ENCODE results near the gene F10.
"Not testable (repeated sequence)": the region's sequence is repeated elsewhere in the genome, so short reads cannot be mapped to it uniquely, and the experiment has no call there.

F10 gene

DNA sequence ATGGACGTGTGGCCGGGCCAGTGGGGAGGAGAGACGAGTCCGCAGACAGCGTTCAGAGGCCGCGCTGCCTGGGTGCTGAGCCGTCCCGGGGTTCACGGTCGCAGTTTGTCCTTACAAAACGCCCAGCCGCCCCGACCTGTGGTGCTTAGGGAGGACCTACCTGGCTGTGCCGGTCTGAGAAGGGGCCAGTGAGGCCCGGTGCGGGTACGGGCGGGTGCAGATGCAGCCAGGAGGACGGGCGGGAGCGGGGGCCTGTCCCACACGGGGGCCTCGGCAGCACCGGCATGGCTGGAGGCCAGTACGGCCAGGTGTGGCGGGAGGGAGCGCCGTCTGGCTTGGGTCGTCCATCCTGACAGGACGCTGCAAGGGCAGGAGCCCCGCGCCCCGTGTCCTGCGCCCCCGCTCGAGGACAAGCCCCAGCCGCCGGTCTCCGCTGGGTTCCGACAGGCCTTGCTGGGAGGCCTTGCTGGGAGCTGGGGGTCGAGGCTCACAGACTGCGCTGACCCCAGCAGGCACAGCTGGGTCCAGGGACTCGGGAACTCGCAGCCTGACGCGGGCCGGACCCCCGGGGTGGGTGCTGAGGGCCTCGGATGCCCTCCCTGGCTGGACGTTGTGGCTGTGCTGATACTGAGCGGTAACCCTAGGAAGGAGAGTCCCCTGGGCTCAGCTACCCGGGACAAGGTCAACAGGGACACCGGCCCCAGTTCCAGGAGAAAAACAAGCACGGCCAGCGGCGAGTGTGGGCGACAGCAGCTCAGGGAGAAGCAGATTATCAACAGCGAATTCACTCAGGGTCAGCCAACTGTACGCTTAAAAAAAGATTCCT, 30.6 kb downstream of the F10 start:
- no peak for DNase-seq (ENCODE audit: low read depth in 2 of 2)

DNA sequence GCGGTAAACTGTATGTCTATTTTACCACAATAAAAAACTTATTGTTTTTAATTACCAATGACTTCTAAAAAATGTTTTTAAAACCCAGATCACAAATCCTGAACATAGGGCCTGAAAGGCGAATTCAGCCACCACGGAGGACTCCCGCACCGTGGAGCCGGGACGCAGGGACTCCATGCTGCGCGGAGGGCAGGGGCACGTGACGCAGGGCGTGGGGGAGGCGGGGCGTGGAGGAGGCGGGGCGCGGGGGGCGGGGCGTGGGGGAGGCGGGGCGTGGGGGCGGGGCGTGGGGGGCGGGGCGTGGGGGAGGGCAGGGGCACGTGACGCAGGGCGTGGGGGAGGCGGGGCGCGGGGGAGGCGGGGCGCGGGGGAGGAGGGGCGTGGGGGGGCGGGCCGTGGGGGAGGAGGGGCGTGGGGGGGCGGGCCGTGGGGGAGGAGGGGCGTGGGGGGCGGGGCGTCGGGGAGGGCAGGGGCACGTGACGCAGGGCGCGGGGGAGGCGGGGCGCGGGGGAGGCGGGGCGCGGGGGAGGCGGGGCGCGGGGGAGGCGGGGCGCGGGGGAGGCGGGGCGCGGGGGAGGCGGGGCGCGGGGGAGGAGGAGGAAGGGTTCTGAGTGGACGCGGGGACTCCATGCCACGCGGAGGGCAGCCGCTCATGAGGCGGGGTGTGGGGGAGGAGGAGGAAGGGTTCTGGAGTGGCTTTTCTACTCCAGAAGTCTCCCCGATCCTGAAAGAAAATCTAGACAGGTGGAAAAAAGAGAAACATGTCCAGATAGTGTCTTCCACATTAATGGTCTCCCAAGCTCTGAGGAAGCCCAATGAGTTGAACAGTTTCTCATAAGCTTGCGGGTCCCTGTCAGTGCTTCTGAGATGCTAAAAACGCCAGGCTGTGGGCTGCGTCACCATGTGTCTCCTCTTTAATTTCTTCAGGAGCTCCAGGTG, 31.5 kb downstream of the F10 start:
- DNase-seq (ENCODE audit: low read depth in 2 of 2): peak; percentile 42 to 59

- DNase-seq (ENCODE audit: low read depth in 2 of 2): no peak
Observed at GRCh38 chr13:113155201-113155600, 32.6 kb downstream of the F10 start.

DNA sequence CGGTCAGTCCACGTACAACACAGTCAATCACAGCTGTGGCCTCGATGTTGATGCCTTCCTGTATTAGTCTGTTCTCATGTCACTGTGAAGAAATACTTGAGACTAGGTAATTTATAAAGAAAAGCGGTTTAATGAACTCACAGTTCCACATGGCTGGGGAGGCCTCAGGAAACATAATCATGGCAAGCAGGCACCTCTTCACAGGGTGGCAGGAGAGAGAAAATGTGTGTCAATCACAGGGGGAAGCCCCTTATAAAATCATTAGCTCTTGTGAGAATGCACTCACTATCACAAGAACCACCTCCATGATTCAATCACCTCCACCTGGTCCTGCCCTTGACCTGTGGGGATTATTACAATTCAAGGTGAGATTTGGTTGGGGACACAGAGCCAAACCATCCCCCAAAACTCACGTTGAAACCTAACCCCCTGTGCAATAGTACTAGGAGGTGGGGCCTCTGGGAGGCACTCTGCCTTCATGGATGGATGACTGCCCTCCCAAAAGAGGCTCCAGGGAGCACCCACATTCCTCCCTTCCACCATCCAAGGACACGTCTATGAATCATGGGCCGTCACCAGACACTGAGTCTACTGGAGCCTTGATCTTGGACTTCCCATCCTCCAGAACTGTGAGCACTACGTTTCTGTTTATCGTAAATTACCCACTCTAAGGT, 33.5 kb downstream of the F10 start:
- DNase-seq (ENCODE audit: low read depth in 2 of 2): no peak

DNA sequence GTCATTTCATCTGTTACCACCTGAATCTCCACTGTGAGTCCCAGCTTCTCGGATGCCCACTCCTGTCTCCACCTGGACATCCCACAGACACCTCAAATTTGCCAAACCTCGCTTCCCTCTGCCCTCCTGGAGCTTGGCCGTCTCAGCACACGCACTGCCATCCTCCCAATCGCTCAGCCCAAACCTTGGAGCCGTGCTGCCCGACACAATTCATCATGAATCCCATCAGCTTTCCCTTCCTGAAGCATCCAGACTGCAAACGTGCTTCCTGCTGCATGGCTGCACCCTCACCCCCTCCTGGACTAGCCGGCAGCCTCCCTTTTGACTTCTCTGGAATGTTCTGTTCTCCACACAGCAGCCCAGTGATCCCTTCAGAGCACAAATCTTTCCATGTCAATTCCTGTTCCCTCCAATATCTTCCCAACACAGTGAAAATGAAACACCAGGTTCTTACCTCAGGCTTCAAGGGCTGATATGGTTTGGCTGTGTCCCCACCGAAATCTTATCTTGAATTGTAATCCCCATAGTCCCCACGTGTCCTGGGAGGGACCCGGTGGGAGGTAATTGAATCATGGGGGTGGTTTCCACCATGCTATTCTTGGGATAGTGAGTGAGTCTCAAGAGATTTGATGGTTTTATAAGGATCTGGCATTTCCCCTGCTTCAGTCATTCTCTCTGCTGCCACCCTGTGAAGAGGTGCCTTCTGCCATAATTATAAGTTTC, 34.8 kb downstream of the F10 start:
- DNase-seq (ENCODE audit: low read depth in 2 of 2): no peak

DNA sequence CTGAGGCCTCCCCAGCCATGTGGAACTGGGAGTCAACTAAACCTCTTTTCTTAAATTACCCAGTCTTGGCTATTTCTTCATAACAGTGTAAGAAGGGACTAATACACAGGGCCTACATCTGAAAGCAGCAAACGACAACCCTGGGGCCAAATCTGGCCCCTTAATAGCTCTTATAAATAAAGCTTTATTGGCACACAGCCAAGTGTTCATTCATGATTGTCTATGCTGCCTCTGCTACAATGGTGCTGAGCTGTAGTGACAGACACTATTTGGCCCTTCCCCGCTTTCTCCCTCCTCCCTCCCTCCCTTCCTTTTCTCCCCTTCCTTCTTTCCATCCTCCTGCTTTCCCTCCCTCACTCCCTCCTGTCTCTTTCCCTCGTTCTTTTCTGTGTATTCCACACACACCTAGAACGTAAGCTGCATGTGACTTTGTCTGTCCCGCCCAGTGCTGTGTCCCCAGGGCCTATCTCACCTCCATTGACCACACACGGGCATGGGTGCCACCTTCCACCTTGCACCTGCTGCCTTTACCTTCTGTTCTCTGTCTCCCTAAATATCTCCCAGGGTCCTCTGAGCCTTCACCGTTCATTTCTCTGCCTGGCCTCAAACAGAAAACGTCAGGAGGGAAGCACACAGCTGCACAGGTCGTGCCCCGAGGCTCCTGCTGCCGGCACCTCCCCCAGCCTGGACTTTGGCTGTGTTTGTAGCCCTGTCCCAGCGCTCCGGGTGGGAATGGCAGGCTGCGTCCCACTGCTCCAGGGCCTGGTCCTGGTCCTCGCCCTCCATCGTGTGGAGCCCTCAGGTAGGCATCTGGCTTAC, 35.5 kb downstream of the F10 start, which contains the start of gene PROZ:
Gene PROZ (plus strand): TSS at position 720 of the 819 bp plus-strand sequence. CDS start 13 bp downstream, at position 733.
- no peak for DNase-seq (ENCODE audit: low read depth in 2 of 2)

DNA sequence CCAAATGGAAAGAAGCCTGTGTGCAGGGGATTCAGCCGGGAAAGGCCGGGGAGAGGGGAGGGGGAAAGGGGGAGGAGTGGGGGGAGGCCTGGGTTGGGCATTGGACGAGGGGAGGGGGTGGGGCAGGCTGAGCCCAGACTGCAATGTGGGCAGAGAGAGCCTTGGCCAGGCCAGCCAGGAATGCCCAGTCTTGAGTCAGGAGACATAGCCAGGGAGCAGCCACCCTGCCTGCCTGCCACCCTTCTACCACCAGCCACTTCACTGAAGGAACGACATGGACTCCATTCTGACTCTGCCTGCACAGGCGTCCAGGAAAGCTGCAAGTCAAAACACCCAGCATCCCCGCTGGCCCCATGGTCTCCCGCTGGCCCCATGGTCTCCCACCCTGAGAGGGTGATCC, 36.3 kb downstream of the F10 start:
- no peak for DNase-seq (ENCODE audit: low read depth in 2 of 2)

GRCh38 chr13:113159701-113160100, 37.1 kb downstream of the F10 start:
- DNase-seq (ENCODE audit: low read depth in 2 of 2): no peak

DNA sequence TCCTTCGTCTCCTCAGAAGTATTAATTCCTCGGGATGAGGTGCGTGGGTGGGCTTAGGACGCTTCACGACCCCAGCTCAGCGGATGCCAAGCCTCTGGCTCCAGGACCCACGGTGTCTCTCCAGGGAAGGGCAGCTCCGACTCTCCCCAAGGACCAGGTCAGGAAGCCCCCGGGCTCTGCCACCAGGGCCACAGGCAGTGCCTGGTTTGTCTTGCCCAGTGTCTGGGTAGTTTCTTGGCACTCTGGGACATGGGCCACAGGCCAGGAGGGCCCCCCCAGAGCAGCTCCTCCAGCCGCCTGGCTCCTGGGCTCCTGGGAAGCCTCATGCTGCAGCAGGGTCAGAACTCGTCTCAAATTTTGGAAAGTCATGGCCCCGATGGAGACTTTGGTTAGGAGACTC, 38.4 kb downstream of the F10 start:
- DNase-seq (ENCODE audit: low read depth in 2 of 2): no peak

GRCh38 chr13:113161433-113161832, 38.8 kb downstream of the F10 start:
- DNase-seq (ENCODE audit: low read depth in 2 of 2): no peak

- not testable (repeated sequence) for DNase-seq (ENCODE audit: low read depth in 2 of 2)
Observed at GRCh38 chr13:113161975-113162374, 39.4 kb downstream of the F10 start.

DNA sequence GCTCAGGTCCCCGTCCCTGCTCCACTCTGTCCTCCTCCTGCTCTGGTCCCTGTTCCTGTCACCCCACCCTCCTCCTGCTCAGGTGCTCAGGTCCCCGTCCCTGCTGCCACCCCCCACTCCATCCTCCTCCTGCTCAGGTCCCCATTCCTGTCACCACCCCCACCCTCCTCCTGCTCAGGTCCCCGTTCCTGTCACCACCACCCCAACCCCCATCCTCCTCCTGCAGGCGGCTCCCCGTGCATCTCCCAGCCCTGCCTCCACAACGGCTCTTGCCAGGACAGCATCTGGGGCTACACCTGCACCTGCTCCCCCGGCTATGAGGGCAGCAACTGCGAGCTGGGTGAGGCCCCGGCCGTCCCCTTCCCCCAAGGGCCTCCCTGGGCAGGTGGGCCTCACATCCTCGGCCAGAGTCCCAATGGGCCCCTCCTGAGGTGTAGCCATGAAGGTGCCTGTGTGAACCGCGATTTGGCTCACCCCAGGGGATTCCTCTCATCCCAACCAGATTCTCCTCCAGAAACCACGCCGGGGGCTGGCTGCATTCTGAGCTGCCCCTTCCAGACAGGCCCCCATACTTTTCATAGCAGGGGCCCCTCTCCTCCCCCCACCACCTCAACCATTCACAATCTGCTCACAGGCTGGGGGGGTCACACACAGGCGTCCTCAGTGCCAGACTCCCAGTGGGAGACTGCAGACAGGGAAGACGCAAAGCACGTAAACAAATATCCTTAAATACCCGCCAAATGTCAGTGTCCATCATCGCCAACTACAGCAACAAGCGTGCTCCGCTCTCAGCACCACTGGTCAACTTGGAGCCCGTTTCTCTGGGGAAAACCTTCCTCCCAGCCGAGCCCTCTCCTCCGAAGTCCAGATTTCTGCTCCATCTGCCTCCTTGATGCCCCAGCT, 40.4 kb downstream of the F10 start:
- DNase-seq (ENCODE audit: low read depth in 2 of 2): no peak

DNA sequence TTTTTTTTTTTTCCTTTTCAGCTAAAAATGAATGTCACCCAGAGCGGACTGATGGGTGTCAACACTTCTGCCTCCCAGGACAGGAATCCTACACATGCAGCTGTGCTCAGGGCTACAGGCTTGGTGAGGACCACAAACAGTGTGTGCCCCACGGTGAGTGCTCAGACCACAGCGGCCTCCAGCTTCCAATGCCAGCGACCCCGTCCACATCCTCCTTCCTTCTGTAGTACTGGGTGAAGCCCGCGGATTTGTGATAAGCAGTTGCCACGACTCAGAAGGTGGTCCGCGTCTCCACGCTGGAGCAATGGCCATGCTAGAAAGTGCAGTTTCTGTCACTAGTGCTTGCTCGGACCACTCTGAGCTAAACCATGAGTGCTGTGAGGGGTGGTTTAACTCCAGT, 41.9 kb downstream of the F10 start:
- DNase-seq (ENCODE audit: low read depth in 2 of 2): no peak

- DNase-seq (ENCODE audit: low read depth in 2 of 2): no peak
Observed at GRCh38 chr13:113166266-113166665, 43.7 kb downstream of the F10 start.

- no peak for DNase-seq (ENCODE audit: low read depth in 2 of 2)
Observed at GRCh38 chr13:113166681-113167080, 44.1 kb downstream of the F10 start.

DNA sequence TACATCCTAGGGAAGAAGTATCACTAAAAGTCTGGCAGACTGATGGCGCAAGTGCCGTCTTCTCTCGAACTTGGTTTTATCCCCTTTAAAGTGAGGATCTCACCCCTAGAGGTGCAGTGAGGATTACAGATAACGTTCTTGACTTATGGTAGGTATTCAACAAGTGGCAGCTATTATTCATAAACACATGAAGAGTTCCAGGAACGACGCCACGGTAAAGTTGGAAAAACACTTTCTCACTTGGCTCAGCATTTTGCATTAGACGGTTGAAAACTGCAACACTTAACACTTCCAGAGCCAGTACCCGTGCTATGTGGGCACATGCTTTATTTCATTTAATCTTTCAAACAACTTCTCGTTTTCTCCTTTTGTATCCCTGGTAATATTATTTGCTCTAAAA, 44.6 kb downstream of the F10 start:
- DNase-seq (ENCODE audit: low read depth in 2 of 2): no peak

DNA sequence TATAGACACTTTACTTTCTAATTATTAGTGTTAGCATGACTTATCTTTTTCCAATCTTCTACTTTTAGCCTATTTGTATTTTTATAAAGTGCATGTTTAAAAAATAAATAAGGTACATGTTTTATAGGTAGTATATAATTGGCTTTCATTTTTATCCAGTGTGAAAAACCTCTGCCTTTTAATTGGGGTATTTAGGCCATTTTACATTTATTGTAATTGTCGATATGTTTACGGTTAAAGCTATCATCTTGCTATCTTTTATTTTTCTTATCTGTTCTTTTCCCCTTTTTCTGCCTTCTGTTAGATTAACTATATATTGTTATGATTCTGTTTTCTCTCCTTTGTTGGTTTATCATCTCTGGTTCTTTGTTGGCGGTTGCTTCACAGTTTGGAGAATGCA, 45.0 kb downstream of the F10 start:
- no peak for DNase-seq (ENCODE audit: low read depth in 2 of 2)

DNA sequence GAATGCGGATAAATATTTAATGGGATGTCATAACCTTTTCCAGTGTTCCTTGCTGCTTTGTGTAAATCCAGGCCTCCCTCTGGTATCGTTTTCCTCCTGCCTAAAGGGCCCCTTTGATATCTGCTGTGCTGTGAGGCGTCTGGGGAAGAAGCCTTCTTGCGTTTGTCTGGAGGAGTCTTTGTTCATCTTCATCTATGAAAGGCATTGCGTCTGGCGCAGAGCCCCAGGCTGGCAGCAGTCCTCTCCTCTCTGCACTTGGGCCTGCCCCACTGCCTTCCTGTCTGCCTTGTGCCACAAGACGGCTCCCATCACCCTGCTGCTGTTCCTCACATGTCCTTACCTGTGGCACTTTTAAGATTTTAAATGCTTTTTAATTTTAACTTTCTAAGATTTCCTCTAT, 45.6 kb downstream of the F10 start:
- DNase-seq (ENCODE audit: low read depth in 2 of 2): no peak
